Anterior cingulate cortex (tissue), 58 donors: Measurements from ENCODE around the gene MKNK2.
"Not testable (repeated sequence)": the region's sequence is repeated elsewhere in the genome, so short reads cannot be mapped to it uniquely, and the experiment has no call there.

ENCODE experiments used
- DNase-seq, 58 donors: peaks; one replicate each; lab custom pipeline; 2025; lab: John Stamatoyannopoulos, UW

The MKNK2 gene

DNA sequence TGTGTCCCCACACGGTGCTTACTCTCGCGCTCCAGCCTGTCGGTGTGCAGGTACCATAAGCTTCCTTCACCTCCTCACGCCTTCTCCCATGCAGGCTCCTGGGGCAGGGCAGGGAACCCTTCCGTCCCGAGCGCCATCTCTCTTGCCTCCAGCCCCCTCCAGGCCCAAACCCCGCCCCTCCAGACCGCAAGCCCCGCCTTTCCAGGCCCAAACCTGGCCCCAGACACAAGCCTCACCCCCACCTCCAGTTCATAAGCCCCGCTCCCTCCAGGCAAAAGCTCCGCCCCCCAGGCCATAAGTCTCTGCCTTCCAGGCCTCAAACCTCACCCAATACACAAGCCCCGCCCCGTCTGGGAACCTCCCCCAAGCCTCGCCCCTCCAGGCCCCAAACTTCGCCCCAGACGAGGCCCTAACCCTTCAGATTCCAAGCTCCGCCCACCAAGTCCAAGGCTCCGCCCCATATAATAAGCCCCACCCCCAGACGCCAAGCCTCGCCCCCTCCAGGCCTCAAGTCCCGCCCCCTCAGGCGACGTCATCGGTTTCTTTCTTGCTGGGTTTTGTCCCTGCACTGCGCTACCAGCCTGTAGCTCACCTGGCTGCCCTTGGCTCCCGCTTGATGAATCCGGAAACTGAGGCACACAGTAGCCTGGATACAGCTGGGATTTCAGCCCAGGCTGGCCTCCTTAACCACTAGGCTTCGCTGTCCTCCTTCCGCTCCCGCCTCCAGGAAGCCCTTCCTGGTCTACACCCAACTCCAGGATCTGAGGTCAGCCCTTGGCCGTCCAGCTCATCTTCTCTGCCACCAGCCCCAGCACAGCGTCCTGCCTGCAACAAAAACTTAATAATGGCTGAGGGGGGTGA, 16.1 kb downstream of the MKNK2 start:
- peak in 2 of 58 donors; percentile 47 to 53 for DNase-seq

DNA sequence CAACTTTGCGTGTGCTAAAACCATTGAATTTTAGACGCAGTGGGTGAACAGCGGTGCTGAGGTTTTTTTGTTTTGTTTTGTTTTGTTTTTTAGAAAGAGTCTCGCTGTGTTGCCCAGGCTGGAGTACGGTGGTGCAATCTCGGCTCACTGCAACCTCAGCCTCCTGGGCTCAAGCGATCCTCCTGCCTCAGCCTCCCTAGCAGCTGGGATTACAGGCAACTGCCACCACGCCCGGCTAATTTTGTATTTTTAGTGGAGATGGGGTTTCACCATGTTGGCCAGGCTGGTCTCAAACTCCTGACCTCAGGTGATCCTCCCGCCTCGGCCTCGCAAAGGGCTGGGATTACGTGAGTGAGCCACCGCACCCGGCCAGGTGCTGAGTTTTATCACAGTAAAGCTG, 16.8 kb downstream of the MKNK2 start:
- DNase-seq, result not testable (repeated sequence)

DNA sequence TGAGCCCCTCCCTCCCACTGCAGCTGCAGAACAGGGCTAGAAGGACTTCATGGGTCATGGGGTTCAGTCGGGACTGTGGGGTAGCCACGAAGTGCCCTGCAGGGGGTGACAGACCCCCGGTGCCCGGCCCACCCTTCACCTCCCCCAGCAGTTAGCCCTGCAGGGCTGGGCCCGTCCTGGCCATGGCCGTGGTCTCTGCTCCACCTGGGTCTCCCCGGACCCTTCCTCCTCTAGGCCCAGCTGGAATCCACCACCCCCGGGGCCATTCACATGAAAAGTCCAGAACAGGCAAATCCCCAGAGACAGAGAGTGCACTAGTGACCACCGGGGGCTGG, 17.3 kb downstream of the MKNK2 start:
- DNase-seq, result no peak

DNA sequence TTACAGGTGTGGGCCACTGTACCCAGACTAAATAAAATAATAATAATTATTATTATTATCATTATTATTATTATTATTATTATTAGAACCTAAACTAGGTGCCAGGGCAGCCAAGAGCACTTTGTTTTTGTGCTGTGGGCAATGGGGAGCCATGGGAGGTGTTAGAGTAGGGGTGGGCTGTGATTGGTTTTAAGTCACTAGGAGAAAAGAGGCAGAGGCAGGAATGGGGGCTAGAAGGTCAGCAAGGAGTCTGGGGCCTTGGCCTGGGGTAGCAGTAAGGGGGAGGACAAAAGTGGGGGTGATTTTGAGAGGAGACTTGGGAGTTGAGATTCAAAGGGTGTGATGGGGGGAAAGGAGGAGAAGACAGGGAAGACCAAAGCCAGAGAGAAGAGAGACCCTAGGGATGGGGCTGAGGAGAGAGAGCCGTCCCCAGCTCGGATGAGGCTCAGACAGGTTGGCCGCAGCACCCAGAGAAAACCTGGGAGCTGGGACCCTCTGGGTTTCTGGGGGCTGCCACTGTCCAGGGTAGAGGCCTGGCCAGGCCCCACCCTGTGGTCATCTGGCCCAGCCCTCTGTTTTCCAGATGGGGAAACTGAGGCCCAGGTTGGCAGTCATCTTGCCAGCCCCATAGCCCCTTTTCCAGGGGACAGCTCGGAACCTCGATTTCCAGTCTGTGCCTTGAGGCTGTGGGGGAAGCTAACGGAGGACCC, 17.8 kb downstream of the MKNK2 start:
- no peak for DNase-seq

DNA sequence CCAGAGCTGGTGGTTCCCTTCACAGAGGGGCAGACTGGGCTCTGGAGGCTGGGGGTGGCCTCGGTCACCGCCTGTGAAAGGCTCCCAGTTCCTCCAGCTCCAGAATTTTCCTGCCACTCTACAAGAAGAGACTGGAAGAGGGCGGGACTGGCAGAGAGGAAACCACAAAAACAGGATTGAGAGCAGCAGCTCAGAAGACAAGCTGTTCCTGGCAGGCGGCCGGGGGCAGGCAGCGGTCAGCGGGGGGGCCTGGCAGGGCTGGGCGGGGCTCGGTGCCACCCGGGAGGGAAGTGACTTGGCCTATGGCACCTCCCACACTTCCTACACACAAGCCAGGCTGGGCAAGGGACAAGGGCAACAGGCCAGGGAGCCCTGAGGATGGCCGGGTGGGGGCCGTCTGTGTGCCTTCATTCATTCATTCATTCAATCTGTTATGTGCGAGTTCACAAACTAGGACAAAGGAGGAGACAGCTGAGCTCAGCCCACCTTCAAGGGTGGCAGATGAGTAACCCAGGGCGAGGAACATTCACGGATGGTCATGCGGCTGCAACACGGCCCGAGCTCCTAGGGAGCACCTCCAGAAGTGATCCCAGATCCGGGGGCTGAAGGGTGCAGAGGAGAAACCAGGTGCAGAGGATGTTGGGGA, 18.6 kb downstream of the MKNK2 start:
- peak; percentile 47 to 100 (median 92) for DNase-seq

DNA sequence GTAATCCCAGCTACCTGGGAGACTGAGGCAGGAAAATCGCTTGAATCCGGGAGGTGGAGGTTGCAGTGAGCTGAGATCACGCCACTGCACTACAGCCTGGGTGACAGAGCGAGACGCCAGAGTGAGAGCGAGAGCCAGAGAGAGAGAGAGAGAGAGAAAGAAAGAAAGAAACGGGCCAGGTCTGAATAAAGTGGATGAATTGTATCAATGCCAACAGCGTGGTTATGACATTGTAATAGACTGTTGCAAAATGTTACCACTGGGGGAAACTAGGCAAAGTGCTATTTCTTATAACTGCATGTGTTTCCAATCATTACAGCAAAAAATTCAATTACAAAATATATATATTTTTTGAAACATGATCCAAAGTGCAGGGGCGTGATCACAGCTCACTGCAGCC, 23.7 kb downstream of the MKNK2 start:
- DNase-seq, result no peak

DNA sequence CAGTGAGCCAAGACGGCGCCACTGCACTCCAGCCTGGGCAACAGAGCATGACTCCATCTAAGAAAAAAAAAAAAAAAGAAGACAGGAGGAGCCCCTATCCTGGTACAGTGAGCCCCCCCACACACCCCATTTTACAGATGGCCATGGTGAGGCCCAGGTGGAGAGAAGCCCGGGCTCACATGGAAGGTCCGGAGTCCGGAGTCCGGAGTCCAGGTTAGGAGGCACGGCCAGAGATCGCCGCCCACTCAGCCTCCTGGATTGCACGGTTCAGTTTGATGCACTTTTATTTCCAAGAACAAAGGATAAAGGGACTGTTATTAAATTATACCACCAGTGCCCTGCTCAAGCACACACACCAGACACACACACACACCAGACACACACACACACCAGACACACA, 24.3 kb downstream of the MKNK2 start:
- no peak for DNase-seq

DNA sequence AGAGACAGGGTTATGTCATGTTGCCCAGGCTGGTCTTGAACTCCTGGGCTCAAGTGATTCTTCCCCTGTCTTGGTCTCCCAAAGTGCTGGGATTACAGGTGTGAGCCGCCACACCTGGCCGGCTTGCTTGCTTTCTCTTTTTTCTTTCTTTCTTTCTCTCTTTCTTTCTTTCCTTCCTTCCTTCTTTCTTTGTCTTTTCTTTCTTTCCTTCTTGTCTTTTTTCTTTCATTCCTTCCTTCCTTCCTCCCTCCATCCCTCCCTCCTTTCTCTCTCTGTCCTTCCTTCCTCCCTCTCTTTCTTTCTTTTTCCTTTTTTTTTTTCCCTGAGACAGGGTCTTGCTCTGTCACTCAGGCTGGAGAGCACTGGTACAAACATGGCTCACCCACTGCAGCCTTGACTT, 28.8 kb downstream of the MKNK2 start:
- DNase-seq, result no peak

DNA sequence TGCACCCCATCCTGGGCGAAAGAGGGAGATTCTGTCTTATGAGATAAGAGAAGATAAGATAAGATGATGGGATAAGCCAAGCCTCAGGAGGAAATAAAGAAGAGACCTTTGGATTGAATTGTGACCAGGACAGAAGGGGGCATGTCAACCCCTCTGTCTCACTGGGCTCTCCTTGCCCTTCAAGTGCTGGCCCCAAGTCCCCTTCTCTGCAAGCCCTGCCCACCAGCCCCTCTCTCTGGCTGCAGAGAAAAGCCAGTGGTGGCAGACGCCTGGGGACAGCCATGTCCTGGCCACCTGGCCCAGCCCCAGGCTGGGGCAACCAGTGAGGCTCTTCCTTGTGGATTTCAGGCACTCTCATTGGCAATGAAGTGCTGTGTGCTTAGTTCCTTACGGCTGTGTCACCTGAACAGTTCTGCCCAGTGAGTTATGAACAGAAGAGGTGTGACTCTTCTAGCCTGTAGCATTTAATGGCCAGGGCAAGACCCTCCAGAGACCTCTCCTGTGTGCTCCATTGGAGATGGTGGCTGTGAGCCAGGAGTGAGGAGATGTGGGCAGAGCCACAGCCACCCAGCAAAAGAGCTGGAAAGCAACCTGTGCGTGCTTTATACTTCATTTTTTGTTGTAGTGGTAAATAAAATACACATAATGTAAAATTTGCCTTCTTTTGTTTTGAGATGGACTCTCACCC, 29.4 kb downstream of the MKNK2 start:
- DNase-seq, result no peak

DNA sequence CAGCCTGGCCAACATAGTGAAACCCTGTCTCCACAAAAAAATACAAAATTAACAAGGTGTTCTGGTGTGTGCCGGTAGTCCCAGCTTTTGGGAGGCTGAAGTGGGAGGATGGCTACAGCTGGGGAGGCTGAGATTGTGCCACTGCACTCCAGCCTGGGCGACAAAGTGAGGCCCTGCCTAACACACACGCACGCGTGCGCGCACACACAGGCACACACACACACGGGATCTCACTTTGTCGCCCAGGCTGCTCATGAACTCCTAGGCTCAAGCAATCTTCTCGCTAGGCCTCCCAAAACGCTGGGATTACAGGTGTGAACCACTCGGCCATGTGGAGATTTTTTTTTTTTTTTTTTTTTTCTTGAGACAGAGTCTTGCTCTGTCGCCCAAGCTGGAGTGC, 32.3 kb downstream of the MKNK2 start:
- DNase-seq, result no peak

DNA sequence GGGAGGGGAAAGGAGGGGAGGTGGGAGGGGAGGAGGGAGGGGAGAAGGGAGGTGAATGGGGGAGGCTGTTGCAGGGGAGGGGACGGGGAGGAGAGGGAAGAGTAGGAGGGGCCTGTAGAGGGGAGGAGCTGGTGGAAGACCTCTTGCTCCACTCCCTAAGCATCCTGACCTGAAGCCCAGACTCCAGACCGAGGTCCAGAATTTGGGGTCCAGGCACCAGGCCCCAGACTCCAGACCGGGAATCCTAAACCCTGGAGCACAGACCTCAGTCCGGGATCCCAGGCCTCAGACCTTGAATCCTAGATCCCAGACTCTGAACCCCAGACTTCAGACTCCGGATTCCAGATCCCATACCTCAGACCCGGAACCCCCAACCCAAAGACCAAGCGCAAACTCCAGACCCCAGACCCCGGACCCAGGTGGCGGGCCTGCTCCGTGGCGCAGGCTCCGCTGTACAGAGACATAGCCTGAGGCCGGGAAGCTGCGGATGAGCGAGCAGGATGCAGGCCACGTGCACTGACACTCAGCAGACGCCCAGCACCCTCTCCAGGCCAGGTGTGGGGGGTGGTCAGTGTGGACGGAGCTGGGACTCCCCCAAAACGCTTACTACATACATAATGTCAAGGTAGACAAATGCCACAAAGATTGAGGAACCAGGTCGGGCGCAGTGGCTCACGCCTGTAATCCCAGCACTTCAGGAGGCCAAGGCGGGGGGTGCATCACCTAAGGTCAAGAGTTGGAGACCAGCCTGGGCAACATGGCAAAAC, 34.8 kb downstream of the MKNK2 start:
- DNase-seq, result peak in 45 of 58 donors; percentile 14 to 81 (median 54)

DNA sequence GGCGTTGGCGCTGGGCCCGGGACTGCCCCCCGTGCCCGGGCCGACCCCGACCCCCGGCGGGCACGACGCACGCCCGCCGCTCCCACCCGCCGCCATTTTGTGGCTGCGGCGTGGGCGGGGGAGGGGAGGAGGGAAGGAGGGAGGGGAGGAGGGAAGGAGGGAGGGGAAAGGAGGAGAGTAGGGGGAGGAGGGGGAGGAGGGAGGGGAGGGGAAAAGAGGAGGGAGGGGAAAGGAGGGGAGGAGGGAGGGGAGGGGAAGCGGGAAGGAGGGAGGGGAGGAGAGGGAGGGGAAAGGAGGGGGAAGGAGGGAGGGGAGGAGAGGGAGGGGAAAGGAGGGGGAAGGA, 35.5 kb downstream of the MKNK2 start, which contains the start of gene BTBD2:
TSS of gene BTBD2 (minus strand) at position 107 of the 343 bp plus-strand sequence. CDS start at position 96, 11 bp downstream.
- peak in 41 of 58 donors; percentile 9 to 74 (median 43) for DNase-seq

DNA sequence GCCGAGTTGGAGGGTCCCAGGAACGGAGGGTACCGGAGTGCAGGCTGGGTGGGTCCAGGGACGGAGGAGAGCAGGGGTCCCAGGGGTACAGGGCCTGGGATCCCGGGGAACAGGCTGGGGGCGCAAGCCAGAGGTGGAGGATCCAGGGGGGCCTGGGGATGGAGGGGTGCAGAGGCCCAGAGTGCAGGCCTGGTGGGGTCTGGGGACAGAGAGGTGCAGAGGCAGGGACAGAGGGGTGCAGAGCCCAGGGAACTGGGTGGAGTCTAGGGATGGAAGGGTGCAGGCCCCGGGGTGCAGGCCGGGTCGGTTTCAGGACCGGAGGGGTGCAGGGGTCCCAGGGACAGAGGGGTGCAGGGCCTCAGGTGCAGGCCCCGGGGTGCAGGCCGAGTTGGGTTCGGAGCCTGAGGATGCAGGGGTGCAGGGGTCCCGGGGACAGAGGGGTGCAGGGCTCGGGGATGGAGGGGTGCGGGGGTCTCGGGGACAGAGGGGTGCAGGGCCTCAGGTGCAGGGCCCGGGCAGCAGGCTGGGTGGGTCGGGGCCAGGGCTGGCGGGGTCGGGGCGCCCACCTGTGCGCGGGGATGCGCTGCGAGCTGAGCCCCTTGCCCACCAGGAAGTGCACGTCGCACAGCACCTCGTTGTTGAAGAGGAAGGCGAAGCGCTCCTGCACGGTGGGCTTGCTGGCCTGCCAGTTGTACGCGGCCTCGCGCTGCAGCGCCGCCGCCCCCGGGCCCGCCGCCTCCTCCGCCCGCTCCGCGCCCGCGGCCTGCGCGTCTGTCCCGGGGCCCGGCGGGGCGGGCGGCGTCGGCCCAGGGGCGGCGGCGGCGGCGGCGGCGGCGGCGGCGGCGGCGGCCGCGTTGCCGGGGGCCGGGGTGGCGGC, 36.1 kb downstream of the MKNK2 start:
- peak in 2 of 58 donors; percentile 1 to 12 for DNase-seq

DNA sequence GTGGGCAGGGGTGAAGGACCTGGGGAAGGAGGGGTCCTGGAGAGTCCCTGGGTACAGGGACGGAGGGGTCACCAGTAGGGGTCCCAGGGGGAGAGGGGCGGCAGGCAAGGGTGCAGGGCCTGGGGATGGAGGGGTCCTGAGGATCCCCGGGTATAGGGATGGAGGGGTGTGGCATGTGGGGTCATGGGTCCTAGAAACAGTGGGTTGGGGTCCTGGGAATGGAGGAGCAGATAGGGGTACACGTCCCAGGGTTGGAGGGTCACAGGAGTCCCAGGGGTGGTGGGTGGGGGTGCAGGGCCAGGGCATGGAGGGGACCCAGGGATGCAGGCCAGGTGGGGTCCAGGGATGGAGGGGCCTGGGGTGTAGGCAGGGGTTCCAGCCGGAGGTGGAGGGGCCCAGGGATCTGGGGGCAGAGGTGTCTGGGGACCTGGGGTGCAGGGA, 36.9 kb downstream of the MKNK2 start:
- no peak for DNase-seq

DNA sequence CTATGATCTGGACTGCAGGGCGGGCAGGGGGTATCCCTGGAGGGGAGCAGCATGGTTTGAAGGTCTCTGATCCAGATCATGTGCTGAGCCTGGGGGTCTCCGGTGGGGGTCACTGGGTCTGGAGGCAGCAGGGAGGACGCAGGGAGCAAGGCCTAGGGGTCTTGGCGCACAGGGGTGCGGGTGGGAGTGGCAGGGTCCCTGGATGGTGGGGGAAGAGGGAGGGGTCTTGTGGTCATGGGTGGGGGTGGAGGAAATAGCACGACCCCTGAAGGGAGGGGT, 37.4 kb downstream of the MKNK2 start:
- no peak for DNase-seq

DNA sequence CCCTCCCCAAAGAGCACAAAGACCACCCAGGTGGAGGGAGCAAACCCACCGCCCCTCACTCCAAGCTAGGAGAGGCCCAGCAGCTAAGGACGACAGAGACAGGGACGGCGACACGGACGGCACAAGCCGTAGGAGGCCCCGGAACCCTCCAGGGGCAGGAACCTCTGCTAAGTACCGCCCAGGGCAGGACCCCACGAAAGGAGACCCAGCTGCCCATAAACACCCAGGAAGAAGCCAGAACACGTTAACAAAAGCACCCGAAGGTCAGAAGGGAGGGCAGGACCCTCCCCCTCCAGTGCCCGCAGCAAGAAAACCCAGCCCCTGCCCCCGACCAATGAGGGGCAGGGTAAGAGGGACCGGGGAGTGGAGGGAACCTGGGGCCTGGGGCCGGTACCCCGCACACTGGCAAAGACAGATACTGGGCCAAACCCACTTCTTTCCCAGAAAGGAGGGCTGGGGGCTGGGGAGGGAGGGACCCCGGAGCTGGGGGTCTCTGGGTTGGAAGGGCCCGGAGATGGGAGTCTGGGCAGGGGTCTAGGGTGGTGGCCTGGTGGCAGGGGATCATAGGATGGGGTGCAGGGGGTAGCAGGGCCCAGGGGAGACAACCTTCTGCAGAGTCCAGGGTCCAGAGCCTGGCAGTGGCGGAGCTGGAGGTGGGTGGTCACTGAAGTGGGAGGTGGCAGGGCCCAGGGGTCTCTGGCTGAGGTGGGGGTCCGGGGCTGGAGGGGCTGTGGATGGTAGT, 37.9 kb downstream of the MKNK2 start:
- DNase-seq, result no peak

DNA sequence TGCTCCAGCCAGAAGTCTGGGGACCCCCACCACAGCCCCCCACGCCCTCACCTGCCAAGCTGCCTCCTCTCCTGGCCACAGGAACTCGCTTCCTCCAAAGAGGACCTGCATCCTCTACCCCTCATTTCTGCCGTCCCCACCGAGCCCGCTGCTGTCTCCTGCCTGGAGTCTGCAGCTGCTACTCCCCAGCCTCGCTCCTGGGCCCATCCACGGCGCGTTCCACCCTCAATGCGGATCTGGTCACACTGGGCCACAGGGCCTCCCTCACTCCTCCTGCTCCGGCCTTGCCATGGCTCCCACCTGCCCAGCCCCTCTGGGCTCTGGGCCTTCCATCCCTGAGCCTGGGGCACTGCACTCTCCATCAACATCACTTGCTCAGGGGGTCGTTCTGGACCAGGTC, 39.9 kb downstream of the MKNK2 start:
- DNase-seq, result no peak

DNA sequence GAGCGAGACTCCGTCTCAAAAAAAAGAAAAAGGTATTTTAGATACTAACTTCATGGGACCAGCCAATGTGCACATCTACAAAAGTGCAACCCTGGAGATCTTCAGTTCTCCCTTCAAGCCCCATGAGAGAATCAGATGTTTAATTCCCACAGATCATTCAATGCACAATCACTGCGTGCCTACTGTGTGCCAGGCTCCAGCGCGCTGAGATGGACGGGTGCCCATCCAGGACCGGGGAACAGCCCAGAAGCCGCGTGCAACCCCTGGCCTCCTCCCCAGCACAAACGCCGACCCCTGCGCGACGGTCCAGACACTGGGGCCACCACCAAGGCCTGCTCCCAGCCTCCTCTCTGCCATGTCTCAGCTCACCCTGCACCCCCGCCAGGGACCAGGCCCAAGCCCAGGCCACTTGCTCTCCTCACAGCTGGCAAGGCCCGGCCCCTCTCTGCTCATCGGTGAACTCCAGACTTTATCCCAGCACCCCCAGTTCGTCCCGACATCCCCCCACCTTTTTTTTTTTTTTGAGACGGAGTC, 40.8 kb downstream of the MKNK2 start:
- no peak for DNase-seq
